HL-60 (cell line): ENCODE data around the gene PTPA.
"Not testable (repeated sequence)": the region's sequence is repeated elsewhere in the genome, so short reads cannot be mapped to it uniquely, and the experiment has no call there.

Experiments
- CTCF ChIP-seq: IDR thresholded peaks from one replicate; pipeline ENCODE4 v1.5.1; 2011; ENCODE audit warnings: low read length, control low read depth, inconsistent platforms; ENCODE audit not compliant: insufficient read depth
- POLR2AphosphoS5 ChIP-seq: IDR thresholded peaks from 2 replicates; pipeline ENCODE4 v1.6.1; 2012; ENCODE audit warnings: low read depth
- REST ChIP-seq: IDR thresholded peaks from 2 replicates; pipeline ENCODE4 v1.6.1; 2012; ENCODE audit warnings: low read depth; ENCODE audit not compliant: insufficient replicate concordance

GRCh38 chr9:129163198-129163670 lies 52.0 kb downstream of the PTPA start:
- not testable (repeated sequence) for TF ChIP-seq CTCF, POLR2AphosphoS5, REST
